ENCODE measurements around the gene RASL11B.

- TF ChIP-seq CTCF (IDR thresholded peaks at IDR 0.05): no peak
- TF ChIP-seq POLR2A (IDR thresholded peaks at IDR 0.05): no peak
Measured at GRCh38 chr4:52879471-52879870, 17.4 kb downstream of the RASL11B start.
